ENCODE data around the gene RAB3GAP2.
"Not testable (repeated sequence)": the region's sequence is repeated elsewhere in the genome, so short reads cannot be mapped to it uniquely, and the experiment has no call there.

The RAB3GAP2 gene

DNA sequence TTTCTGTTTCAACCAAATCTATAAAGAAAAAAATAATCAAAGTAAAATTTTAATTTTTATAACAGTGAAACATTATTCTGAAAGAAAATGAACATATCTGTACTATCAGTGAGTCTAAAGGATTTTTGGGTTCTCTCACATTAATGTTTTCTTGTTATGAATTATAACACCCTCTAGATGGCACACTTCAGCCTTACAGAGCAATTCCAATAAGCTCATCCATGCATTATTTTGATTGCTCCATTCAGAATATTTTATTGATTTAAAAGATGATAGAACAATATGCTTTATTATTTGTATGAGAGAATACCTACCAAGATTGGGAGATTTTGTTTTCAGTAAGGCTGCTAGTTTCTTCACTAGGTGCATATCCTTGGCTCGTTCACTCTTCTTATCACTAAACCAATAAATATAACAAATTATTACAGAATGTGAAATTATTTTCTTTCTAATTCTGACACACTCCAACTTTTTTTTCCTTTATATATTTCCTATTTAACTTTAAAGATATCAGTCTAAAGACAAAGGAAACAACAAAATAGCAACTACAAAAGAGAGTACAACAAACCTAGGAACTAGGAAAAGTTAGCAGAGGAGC lies 82.4 kb downstream of the RAB3GAP2 start:
- Histone ChIP-seq H3K36me3 (ENCODE audit: insufficient read depth, low read length) (peaks cover 50% of the 10 kb centered on the region), H3K27ac (ENCODE audit: low read depth, low read length) (no peak overlapping the region), H3K27me3 (ENCODE audit: control insufficient read depth in 1 of 2, insufficient read depth in 2 of 2, low read length in 2 of 2) (no peaks in the 10 kb centered on the region), H3K9me3 (ENCODE audit: low read length) (no peaks in the 10 kb centered on the region), H3K4me3 (ENCODE audit: low read depth in 1 of 2, low read length in 2 of 2) (no peak overlapping the region), H3K4me1 (ENCODE audit: insufficient read depth, low read length) (no peaks in the 10 kb centered on the region), H3K9ac (ENCODE audit: low read length) (no peak overlapping the region)

DNA sequence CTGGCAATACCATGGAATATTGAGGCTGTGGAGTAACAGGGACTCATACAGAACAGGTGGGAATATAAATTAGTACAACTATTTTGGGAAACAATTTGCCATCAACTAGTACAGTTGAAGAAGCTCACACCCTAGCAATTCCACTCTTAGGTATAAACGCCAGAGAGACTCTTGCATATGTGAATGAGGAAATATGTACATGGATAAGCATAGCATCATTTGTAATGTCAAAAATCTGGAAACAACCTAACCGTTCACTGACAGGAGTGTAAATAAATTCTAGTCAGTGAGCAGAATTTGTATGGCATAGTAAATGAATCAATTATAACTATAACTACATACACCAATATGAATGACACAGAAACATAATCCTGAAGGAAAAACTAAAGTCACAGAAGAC lies 83.7 kb downstream of the RAB3GAP2 start:
- Histone ChIP-seq H3K27me3 (ENCODE audit: control insufficient read depth in 1 of 2, insufficient read depth in 2 of 2, low read length in 2 of 2) (no peaks in the 10 kb centered on the region), H3K9me3 (ENCODE audit: low read length) (no peaks in the 10 kb centered on the region), H3K9ac (ENCODE audit: low read length) (no peak overlapping the region), H3K4me3 (ENCODE audit: low read depth in 1 of 2, low read length in 2 of 2) (no peak overlapping the region), H3K36me3 (ENCODE audit: insufficient read depth, low read length) (peaks cover 42% of the 10 kb centered on the region), H3K4me1 (ENCODE audit: insufficient read depth, low read length) (no peaks in the 10 kb centered on the region), H3K27ac (ENCODE audit: low read depth, low read length) (no peak overlapping the region)

DNA sequence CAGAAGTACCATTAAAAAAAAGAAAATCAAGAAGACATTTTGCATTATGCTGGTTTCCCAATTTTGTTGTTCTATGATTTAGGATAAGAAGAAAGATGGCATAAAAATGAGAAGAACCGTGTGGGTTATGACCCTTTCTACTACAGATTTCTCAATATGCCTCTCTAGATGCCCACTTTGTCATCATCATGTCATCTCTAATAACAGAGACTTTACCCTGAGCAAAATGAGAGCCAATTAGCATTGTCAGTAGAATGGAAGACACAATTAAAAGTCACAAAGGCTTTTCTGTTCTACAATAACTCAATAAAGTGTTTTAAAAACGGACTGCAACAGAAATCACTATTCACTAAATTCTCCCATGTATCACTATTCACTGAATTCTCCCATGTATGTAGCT lies 85.5 kb downstream of the RAB3GAP2 start:
- Histone ChIP-seq H3K27ac (ENCODE audit: low read depth, low read length) (no peak overlapping the region), H3K4me1 (ENCODE audit: insufficient read depth, low read length) (no peaks in the 10 kb centered on the region), H3K9me3 (ENCODE audit: low read length) (no peaks in the 10 kb centered on the region), H3K27me3 (ENCODE audit: control insufficient read depth in 1 of 2, insufficient read depth in 2 of 2, low read length in 2 of 2) (no peaks in the 10 kb centered on the region), H3K4me3 (ENCODE audit: low read depth in 1 of 2, low read length in 2 of 2) (no peak overlapping the region), H3K9ac (ENCODE audit: low read length) (no peak overlapping the region), H3K36me3 (ENCODE audit: insufficient read depth, low read length) (peaks cover 35% of the 10 kb centered on the region)

DNA sequence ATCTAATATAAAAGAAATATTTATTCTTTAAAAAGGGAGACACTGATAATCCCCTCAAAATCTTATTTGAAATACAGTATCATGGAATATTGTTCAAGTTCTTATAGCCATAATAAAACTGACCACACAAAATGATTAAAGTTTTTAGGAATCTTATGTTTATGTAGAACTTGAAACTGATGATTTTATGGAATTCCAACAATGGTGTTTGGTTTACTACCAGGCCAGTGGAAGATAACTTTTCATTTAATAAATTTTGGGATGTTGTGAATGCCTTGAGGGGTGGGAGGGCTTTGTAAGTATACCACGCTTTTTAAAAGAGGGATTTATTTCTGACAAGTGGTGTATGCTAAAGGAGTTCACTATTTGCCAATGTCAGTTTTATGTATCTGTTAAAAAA lies 87.7 kb downstream of the RAB3GAP2 start:
- peaks cover 24% of the 10 kb centered on the region for H3K36me3 ChIP-seq (ENCODE audit: insufficient read depth, low read length)
- peaks cover 4% of the 10 kb centered on the region for H3K4me1 ChIP-seq (ENCODE audit: insufficient read depth, low read length)
- no peak overlapping the region for H3K27ac ChIP-seq (ENCODE audit: low read depth, low read length)
- no peak overlapping the region for H3K9ac ChIP-seq (ENCODE audit: low read length)
- no peaks in the 10 kb centered on the region for H3K27me3 ChIP-seq (ENCODE audit: control insufficient read depth in 1 of 2, insufficient read depth in 2 of 2, low read length in 2 of 2)
- no peak overlapping the region for H3K4me3 ChIP-seq (ENCODE audit: low read depth in 1 of 2, low read length in 2 of 2)
- H3K9me3 ChIP-seq (ENCODE audit: low read length), result no peaks in the 10 kb centered on the region

DNA sequence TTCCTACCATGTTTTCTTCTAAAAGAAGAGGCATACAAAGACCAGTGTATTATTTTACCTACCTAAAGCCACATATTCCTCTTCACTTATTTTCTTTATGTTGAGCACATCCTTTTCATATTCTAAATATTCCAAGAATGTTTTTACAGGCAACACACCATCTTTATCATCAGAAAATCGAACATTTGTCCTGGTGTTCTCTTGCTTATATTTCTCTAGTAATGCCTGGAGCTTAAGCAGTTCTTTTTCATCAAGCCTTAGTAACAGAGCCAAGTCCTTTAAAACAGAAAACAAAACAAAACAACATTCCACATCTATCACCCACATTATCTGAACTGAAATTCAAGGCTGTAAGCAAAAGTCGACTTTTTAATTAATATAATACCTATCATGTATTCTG lies 89.6 kb downstream of the RAB3GAP2 start:
- no peaks in the 10 kb centered on the region for H3K27me3 ChIP-seq (ENCODE audit: control insufficient read depth in 1 of 2, insufficient read depth in 2 of 2, low read length in 2 of 2)
- no peak overlapping the region for H3K27ac ChIP-seq (ENCODE audit: low read depth, low read length)
- H3K4me3 ChIP-seq (ENCODE audit: low read depth in 1 of 2, low read length in 2 of 2), result no peak overlapping the region
- H3K9me3 ChIP-seq (ENCODE audit: low read length), result no peaks in the 10 kb centered on the region
- peaks cover 11% of the 10 kb centered on the region for H3K36me3 ChIP-seq (ENCODE audit: insufficient read depth, low read length)
- peaks cover 4% of the 10 kb centered on the region for H3K4me1 ChIP-seq (ENCODE audit: insufficient read depth, low read length)
- no peak overlapping the region for H3K9ac ChIP-seq (ENCODE audit: low read length)

DNA sequence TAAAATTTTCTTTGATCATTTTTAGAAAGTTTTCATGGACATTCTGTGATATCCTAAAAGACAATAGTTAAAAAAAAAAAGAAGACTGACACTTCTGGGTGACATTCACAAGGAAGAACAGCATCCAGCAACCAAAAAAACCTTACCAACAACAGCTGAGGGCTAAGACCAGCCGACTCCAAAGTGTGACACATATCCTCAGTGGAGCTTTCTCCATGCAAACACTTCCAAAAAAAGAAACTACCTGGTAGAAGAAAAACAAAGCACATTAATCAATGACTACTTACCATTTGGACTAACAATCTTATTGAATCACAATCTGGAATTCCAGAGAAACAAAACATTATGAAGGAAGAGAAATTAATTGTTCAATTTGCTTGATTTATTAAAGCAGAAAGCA lies 90.1 kb downstream of the RAB3GAP2 start:
- Histone ChIP-seq H3K27ac (ENCODE audit: low read depth, low read length) (no peak overlapping the region), H3K27me3 (ENCODE audit: control insufficient read depth in 1 of 2, insufficient read depth in 2 of 2, low read length in 2 of 2) (no peaks in the 10 kb centered on the region), H3K9ac (ENCODE audit: low read length) (no peak overlapping the region), H3K9me3 (ENCODE audit: low read length) (no peaks in the 10 kb centered on the region), H3K4me3 (ENCODE audit: low read depth in 1 of 2, low read length in 2 of 2) (no peak overlapping the region), H3K4me1 (ENCODE audit: insufficient read depth, low read length) (peaks cover 4% of the 10 kb centered on the region), H3K36me3 (ENCODE audit: insufficient read depth, low read length) (peaks cover 10% of the 10 kb centered on the region)

DNA sequence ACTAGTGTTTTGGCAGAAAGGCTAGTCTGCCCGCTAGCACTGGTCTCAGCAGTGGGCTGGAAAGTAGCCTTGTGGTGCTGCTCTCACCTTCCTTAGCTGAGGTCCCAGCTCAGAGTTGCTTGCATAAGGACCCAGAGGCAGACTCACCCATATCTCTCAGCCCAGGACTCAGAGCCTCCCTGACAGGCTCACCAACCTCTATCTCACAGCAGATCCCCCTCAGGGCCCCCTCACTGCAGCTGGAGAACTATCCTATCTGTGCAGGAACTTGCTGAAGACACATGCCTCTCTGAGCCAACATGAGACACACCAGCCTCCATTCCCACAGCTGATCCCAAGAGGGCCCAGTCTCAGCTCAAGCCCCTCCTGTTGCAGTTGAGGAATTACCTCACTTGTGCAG lies 95.7 kb downstream of the RAB3GAP2 start:
- H3K36me3 ChIP-seq (ENCODE audit: insufficient read depth, low read length), result peaks cover 19% of the 10 kb centered on the region
- H3K9ac ChIP-seq (ENCODE audit: low read length), result no peak overlapping the region
- H3K27me3 ChIP-seq (ENCODE audit: control insufficient read depth in 1 of 2, insufficient read depth in 2 of 2, low read length in 2 of 2), result no peaks in the 10 kb centered on the region
- H3K27ac ChIP-seq (ENCODE audit: low read depth, low read length), result no peak overlapping the region
- H3K4me3 ChIP-seq (ENCODE audit: low read depth in 1 of 2, low read length in 2 of 2), result no peak overlapping the region
- no peaks in the 10 kb centered on the region for H3K9me3 ChIP-seq (ENCODE audit: low read length)
- peaks cover 4% of the 10 kb centered on the region for H3K4me1 ChIP-seq (ENCODE audit: insufficient read depth, low read length)

DNA sequence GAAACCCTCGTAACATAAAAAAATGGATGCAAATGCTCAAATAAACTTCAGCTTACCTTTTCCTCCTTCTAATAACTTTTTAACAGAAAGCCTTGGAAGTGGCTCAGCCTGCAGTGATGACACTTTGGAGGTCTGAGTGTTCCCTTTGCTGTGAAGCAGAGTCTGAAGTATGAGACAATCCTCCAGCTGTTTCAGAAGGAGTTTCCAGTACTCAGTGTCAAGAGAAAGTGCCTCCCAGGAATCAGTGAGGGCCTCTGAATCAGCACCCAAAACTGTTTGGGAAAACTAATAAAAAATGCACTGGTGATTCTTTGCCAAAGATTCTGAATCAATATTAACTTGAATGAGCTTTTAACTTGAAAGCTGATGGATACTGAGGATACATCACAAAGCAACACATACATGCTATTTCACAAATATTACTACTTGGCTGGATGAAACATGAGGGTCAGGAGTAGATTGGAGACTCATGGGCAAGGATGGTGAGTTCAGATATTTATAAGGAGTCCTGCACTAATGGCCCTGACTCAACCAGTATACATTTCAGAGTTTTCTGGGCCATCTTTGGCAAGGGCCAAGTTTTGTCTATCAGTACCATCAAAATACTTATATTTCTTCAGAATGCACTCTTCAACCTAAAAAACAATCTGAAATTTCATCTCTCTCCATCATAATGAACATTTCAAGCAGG lies 101.3 kb downstream of the RAB3GAP2 start:
- Histone ChIP-seq H3K9me3 (ENCODE audit: low read length) (no peaks in the 10 kb centered on the region), H3K4me1 (ENCODE audit: insufficient read depth, low read length) (no peaks in the 10 kb centered on the region), H3K27me3 (ENCODE audit: control insufficient read depth in 1 of 2, insufficient read depth in 2 of 2, low read length in 2 of 2) (no peaks in the 10 kb centered on the region), H3K9ac (ENCODE audit: low read length) (no peak overlapping the region), H3K36me3 (ENCODE audit: insufficient read depth, low read length) (peaks cover 47% of the 10 kb centered on the region), H3K4me3 (ENCODE audit: low read depth in 1 of 2, low read length in 2 of 2) (no peak overlapping the region), H3K27ac (ENCODE audit: low read depth, low read length) (no peak overlapping the region)

DNA sequence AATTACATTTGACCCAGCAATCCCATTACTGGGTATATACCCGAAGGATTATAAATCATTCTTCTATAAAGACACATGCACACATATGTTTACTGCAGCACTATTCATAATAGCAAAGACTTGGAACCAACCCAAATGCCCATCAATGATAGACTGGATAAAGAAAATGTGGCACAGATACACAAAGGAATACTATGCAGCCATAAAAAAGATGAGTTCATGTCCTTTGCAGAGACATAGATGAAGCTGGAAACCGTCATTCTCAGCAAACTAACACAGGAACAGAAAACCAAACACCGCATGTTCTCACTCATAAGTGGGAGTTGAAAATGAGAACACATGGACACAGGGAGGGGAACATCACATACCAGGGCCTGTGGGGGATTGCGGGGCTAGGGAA lies 102.4 kb downstream of the RAB3GAP2 start:
- H3K9me3 ChIP-seq (ENCODE audit: low read length); H3K4me1 ChIP-seq (ENCODE audit: insufficient read depth, low read length); H3K27me3 ChIP-seq (ENCODE audit: control insufficient read depth in 1 of 2, insufficient read depth in 2 of 2, low read length in 2 of 2); H3K9ac ChIP-seq (ENCODE audit: low read length); H3K27ac ChIP-seq (ENCODE audit: low read depth, low read length); H3K4me3 ChIP-seq (ENCODE audit: low read depth in 1 of 2, low read length in 2 of 2): not testable (repeated sequence)
- peaks cover 50% of the 10 kb centered on the region for H3K36me3 ChIP-seq (ENCODE audit: insufficient read depth, low read length)

DNA sequence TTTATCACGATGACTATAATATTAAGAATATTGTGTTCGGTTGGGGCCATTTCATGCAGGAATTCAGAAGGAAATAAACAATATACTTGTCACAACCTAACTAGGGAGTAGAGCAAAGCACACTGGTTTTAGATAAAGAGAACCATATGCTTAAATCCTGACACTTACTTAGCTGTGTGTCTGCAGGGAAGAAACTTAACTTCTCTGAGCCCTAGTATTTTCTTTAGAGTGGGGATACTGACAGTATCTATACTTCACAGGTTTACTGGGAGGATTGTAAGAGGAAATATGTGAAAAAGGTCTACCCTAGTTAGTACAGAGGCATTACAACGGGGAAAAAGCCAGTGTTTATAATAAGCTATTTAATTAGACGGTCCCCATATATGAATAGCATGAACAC lies 105.4 kb downstream of the RAB3GAP2 start:
- H3K27me3 ChIP-seq (ENCODE audit: control insufficient read depth in 1 of 2, insufficient read depth in 2 of 2, low read length in 2 of 2), result no peaks in the 10 kb centered on the region
- H3K9me3 ChIP-seq (ENCODE audit: low read length), result no peaks in the 10 kb centered on the region
- H3K27ac ChIP-seq (ENCODE audit: low read depth, low read length), result no peak overlapping the region
- H3K4me3 ChIP-seq (ENCODE audit: low read depth in 1 of 2, low read length in 2 of 2), result no peak overlapping the region
- peaks cover 48% of the 10 kb centered on the region for H3K36me3 ChIP-seq (ENCODE audit: insufficient read depth, low read length)
- no peak overlapping the region for H3K9ac ChIP-seq (ENCODE audit: low read length)
- H3K4me1 ChIP-seq (ENCODE audit: insufficient read depth, low read length), result no peaks in the 10 kb centered on the region

DNA sequence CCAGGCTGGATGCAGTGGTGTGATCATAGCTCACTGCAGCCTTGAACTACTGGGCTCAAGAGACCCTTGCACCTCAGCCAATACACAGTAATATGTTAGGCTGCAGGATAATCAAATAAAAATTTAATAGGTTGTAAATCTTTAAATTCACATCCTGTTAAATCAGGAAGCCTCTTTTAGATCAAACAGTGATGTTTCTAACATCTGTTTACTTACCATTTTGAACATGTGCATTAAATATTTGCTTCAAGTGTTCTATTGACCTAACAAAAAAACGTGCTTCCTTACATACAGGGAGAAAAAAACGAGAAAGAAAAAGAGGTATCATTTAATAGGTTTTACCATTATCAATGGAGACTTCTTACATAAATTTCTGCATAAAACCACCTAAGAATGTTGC lies 107.7 kb downstream of the RAB3GAP2 start:
- Histone ChIP-seq H3K9me3 (ENCODE audit: low read length) (no peaks in the 10 kb centered on the region), H3K4me3 (ENCODE audit: low read depth in 1 of 2, low read length in 2 of 2) (no peak overlapping the region), H3K4me1 (ENCODE audit: insufficient read depth, low read length) (no peaks in the 10 kb centered on the region), H3K9ac (ENCODE audit: low read length) (no peak overlapping the region), H3K27ac (ENCODE audit: low read depth, low read length) (no peak overlapping the region), H3K36me3 (ENCODE audit: insufficient read depth, low read length) (peaks cover 40% of the 10 kb centered on the region), H3K27me3 (ENCODE audit: control insufficient read depth in 1 of 2, insufficient read depth in 2 of 2, low read length in 2 of 2) (no peaks in the 10 kb centered on the region)

DNA sequence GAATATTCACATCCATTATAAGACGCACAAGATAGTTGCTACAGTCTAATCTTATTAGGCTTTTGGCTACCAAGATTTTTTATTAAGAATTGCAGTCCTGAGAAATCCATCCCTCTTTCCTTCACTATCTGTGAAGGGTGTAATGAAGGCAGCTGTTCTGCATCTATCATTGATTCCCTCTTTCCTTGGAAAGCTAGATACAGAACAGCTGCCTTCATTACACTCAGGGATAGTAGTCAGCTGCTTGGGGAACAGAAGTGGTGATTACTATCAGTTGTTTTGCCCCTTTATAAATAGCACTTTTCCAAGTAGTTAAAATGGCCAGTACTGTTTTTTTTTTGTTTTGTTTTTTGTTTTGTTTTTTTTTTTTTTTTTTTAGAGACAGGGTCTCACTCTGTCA lies 108.1 kb downstream of the RAB3GAP2 start:
- Histone ChIP-seq H3K4me1 (ENCODE audit: insufficient read depth, low read length) (no peaks in the 10 kb centered on the region), H3K9ac (ENCODE audit: low read length) (no peak overlapping the region), H3K9me3 (ENCODE audit: low read length) (no peaks in the 10 kb centered on the region), H3K36me3 (ENCODE audit: insufficient read depth, low read length) (peaks cover 36% of the 10 kb centered on the region), H3K4me3 (ENCODE audit: low read depth in 1 of 2, low read length in 2 of 2) (no peak overlapping the region), H3K27ac (ENCODE audit: low read depth, low read length) (no peak overlapping the region), H3K27me3 (ENCODE audit: control insufficient read depth in 1 of 2, insufficient read depth in 2 of 2, low read length in 2 of 2) (no peaks in the 10 kb centered on the region)
